GM19324 (cell line): Measurements from ENCODE around the gene APH1B.
"Not testable (repeated sequence)": the region's sequence is repeated elsewhere in the genome, so short reads cannot be mapped to it uniquely, and the experiment has no call there.

ENCODE experiments used
- ATAC-seq: cut with Tn5 transposase; IDR thresholded peaks from one replicate; pipeline ENCODE4 v1.9.1; 2021; ENCODE audit warnings: mild to moderate bottlenecking, moderate library complexity; ENCODE audit not compliant: unreplicated experiment, low FRiP score

The APH1B gene

GRCh38 chr15:63277038-63277892 is at the start of gene APH1B:
APH1B (plus strand) TSS chr15:63277605; CDS start chr15:63277624, 19 bp downstream.
- peak; percentile 81 for ATAC-seq

GRCh38 chr15:63227689-63228088 is 49.7 kb upstream of the APH1B start:
- no peak for ATAC-seq

GRCh38 chr15:63231206-63231605 is 46.2 kb upstream of the APH1B start:
- no peak for ATAC-seq

- ATAC-seq: no peak
Observed at GRCh38 chr15:63231706-63232105, 45.7 kb upstream of the APH1B start.

GRCh38 chr15:63232405-63232804 is 45.0 kb upstream of the APH1B start:
- no peak for ATAC-seq

- no peak for ATAC-seq
Observed at GRCh38 chr15:63232943-63233342, 44.5 kb upstream of the APH1B start.

- no peak for ATAC-seq
Observed at GRCh38 chr15:63233667-63234423, 43.6 kb upstream of the APH1B start.

GRCh38 chr15:63234451-63234870 is 42.9 kb upstream of the APH1B start:
- no peak for ATAC-seq

GRCh38 chr15:63236272-63236671 is 41.1 kb upstream of the APH1B start:
- ATAC-seq: no peak

GRCh38 chr15:63237086-63237485 is 40.3 kb upstream of the APH1B start:
- not testable (repeated sequence) for ATAC-seq

- ATAC-seq: no peak
Observed at GRCh38 chr15:63238171-63238570, 39.2 kb upstream of the APH1B start.

GRCh38 chr15:63238796-63239195 is 38.6 kb upstream of the APH1B start:
- no peak for ATAC-seq

- ATAC-seq: no peak
Observed at GRCh38 chr15:63240109-63240508, 37.3 kb upstream of the APH1B start.

GRCh38 chr15:63241316-63241715 is 36.1 kb upstream of the APH1B start:
- no peak for ATAC-seq

- no peak for ATAC-seq
Observed at GRCh38 chr15:63243101-63243500, 34.3 kb upstream of the APH1B start.

- ATAC-seq: no peak
Observed at GRCh38 chr15:63243776-63244175, 33.6 kb upstream of the APH1B start.

GRCh38 chr15:63244399-63244798 is 33.0 kb upstream of the APH1B start:
- no peak for ATAC-seq

GRCh38 chr15:63244976-63245645 is 32.3 kb upstream of the APH1B start:
- ATAC-seq: no peak

GRCh38 chr15:63246691-63247469 is 30.5 kb upstream of the APH1B start:
- ATAC-seq: no peak

GRCh38 chr15:63250312-63250965 is 27.0 kb upstream of the APH1B start:
- no peak for ATAC-seq
